Measurements from ENCODE around the gene PSMA4.

DNA sequence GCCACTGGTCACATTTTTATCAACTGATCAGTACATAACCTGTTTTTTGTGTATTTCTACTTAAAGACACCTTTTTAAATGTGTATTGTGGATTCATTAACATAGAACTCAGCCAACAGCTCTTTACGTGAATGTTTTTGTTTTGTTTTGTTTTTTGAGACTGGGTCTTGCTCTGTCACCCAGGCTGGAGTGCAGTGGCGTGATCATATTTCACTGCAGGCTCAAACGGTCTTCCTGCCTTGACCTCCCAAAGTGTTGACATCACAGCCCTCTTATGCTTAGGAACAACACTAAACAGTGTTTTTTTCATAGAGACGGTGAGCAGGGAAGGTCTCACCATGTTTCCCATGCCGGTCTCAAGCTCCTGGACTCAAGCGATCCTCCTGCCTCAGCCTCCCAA lies 9.9 kb downstream of the PSMA4 start:
- TF ChIP-seq, protein P1, sequence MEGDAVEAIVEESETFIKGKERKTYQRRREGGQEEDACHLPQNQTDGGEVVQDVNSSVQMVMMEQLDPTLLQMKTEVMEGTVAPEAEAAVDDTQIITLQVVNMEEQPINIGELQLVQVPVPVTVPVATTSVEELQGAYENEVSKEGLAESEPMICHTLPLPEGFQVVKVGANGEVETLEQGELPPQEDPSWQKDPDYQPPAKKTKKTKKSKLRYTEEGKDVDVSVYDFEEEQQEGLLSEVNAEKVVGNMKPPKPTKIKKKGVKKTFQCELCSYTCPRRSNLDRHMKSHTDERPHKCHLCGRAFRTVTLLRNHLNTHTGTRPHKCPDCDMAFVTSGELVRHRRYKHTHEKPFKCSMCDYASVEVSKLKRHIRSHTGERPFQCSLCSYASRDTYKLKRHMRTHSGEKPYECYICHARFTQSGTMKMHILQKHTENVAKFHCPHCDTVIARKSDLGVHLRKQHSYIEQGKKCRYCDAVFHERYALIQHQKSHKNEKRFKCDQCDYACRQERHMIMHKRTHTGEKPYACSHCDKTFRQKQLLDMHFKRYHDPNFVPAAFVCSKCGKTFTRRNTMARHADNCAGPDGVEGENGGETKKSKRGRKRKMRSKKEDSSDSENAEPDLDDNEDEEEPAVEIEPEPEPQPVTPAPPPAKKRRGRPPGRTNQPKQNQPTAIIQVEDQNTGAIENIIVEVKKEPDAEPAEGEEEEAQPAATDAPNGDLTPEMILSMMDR (conservative IDR thresholded peaks at IDR 0.05; ENCODE audit: low read depth in 2 of 2), result no peak
- TF ChIP-seq POLR2AphosphoS5 (IDR thresholded peaks at IDR 0.05; ENCODE audit: low read depth) (no peak), EZH2 (IDR thresholded peaks at IDR 0.05; ENCODE audit: low read depth, unreplicated experiment) (no peak), CREB1 (CRISPR knock-in tag; IDR thresholded peaks at IDR 0.05; ENCODE audit: low read depth) (no peak), ZNF114 (CRISPR knock-in tag; IDR thresholded peaks at IDR 0.05) (no peak)
